ENCODE measurements around the gene NEMF. TPM values are rescaled to one million over a fixed set of nuclear protein-coding genes. Genes with fewer than 3 reads are reported as not detected.

Gene NEMF
- total RNA-seq, 5 donors from 2014 or later (not counting 1 experiment from before 2014, with no cell fraction given), result 73.0 to 106 (median 88.8) TPM

- Histone ChIP-seq H3K4me3 (ENCODE audit: control insufficient read depth in 1 of 2, extremely low read depth in 1 of 2, low read length in 1 of 2) (peak within 1 kb of the TSS; percentile 98 to 99), H3K9me3 (no peaks in the 10 kb centered on the region), H3K4me1 (ENCODE audit: control insufficient read depth in 1 of 2, extremely low read depth in 1 of 2, insufficient read depth in 2 of 2, low read length in 2 of 2) (peaks cover 15 to 25% of the 10 kb centered on the region in 2 experiments), H3K27ac (ENCODE audit: low read length) (peak within 1 kb of the TSS; percentile 98), H3K27me3 (replicated peaks in 1 of 2; ENCODE audit: control insufficient read depth in 2 of 2, extremely low read depth in 1 of 2, insufficient read depth in 2 of 2, low read length in 1 of 2) (no peaks in the 10 kb centered on the region), H3K36me3 (ENCODE audit: control insufficient read depth in 2 of 2, extremely low read depth in 1 of 2, insufficient read depth in 1 of 2, low read length in 1 of 2) (peaks cover 0 to 23% of the 10 kb centered on the region in 2 donors)
- Mint-ChIP-seq H3K4me3 (peak within 1 kb of the TSS; percentile 93 to 98 (median 97)), H3K27ac (peak within 1 kb of the TSS; percentile 99), H3K27me3 (no peaks in the 10 kb centered on the region), H3K4me1 (peaks cover 29 to 52% (median 32%) of the 10 kb centered on the region in 3 donors), H3K36me3 (peaks cover 34% of the 10 kb centered on the region), H3K9me3 (no peaks in the 10 kb centered on the region)
- POLR2A ChIA-PET, result interaction anchor here (0.5 to 1.9 kb wide), 19 partner anchors 24 to 930 kb away, joined by 3 to 15 read pairs (median 4); partner anchors contain the start of gene RPS29 (in 1 of the 2)
- DNase-seq, result peak; percentile 81 to 96 (median 90)
- CTCF ChIA-PET, result interaction anchor here (0.5 to 2.4 kb wide), 17 partner anchors 11 to 223 kb away, joined by 3 to 23 read pairs (median 4); partner anchors contain the start of genes NEMF (in 1 of the 2) and VCPKMT (in 1 of the 2)
- under 1% methylated on average over 64 of the region's 66 CpGs for WGBS (ENCODE audit: insufficient coverage)
- ATAC-seq (replicated peaks in 1 of 4), result peak; percentile 84 to 89 (median 88)
Measured at GRCh38 chr14:49892636-49893308, 40.2 kb upstream of the NEMF start, which contains the start of gene ARF6. Gene ARF6 (plus strand): TSS chr14:49893082. CDS start chr14:49893737, 655 bp downstream.

GRCh38 chr14:49892301-49892635 lies 39.7 kb upstream of the NEMF start:
- 0% methylated on average over 11 of the region's 12 CpGs for WGBS (ENCODE audit: insufficient coverage)
- Histone ChIP-seq H3K36me3 (ENCODE audit: control insufficient read depth in 2 of 2, extremely low read depth in 1 of 2, insufficient read depth in 1 of 2, low read length in 1 of 2) (peaks cover 0 to 23% of the 10 kb centered on the region in 2 donors), H3K4me3 (ENCODE audit: control insufficient read depth in 1 of 2, extremely low read depth in 1 of 2, low read length in 1 of 2) (peak overlapping the region; percentile 98 to 99), H3K9me3 (no peaks in the 10 kb centered on the region), H3K27me3 (replicated peaks in 1 of 2; ENCODE audit: control insufficient read depth in 2 of 2, extremely low read depth in 1 of 2, insufficient read depth in 2 of 2, low read length in 1 of 2) (no peaks in the 10 kb centered on the region), H3K27ac (ENCODE audit: low read length) (peak overlapping the region; percentile 98), H3K4me1 (ENCODE audit: control insufficient read depth in 1 of 2, extremely low read depth in 1 of 2, insufficient read depth in 2 of 2, low read length in 2 of 2) (peaks cover 15 to 20% of the 10 kb centered on the region in 2 experiments)
- ATAC-seq (replicated peaks in 1 of 4) (peak; percentile 34 to 71 (median 40)), DNase-seq (peak in 32 of 35 experiments; percentile 23 to 76 (median 44))
- Mint-ChIP-seq H3K9me3 (no peaks in the 10 kb centered on the region), H3K27me3 (no peaks in the 10 kb centered on the region), H3K36me3 (peaks cover 34% of the 10 kb centered on the region), H3K27ac (peak overlapping the region; percentile 99), H3K4me3 (peak overlapping the region; percentile 93 to 98 (median 97)), H3K4me1 (peaks cover 27 to 47% (median 31%) of the 10 kb centered on the region in 3 donors)
- POLR2A ChIA-PET, result interaction anchor here (0.5 to 1.9 kb wide), 16 partner anchors 24 to 930 kb away, joined by 3 to 15 read pairs (median 4); partner anchors contain the start of gene RPS29 (in 1 of the 2)
- CTCF ChIA-PET, result interaction anchor here (0.5 to 2.4 kb wide), 18 partner anchors 11 to 648 kb away, joined by 3 to 23 read pairs (median 4); partner anchors contain the start of genes NEMF (in 1 of the 2) and VCPKMT (in 1 of the 2)

GRCh38 chr14:49888293-49888692 lies 35.7 kb upstream of the NEMF start:
- Histone ChIP-seq H3K4me3 (ENCODE audit: control insufficient read depth in 1 of 2, extremely low read depth in 1 of 2, low read length in 1 of 2) (no peak overlapping the region), H3K36me3 (ENCODE audit: control insufficient read depth in 2 of 2, extremely low read depth in 1 of 2, insufficient read depth in 1 of 2, low read length in 1 of 2) (no peaks in the 10 kb centered on the region), H3K27me3 (replicated peaks in 1 of 2; ENCODE audit: control insufficient read depth in 2 of 2, extremely low read depth in 1 of 2, insufficient read depth in 2 of 2, low read length in 1 of 2) (no peaks in the 10 kb centered on the region), H3K27ac (ENCODE audit: low read length) (no peak overlapping the region), H3K4me1 (ENCODE audit: control insufficient read depth in 1 of 2, extremely low read depth in 1 of 2, insufficient read depth in 2 of 2, low read length in 2 of 2) (peaks cover 2 to 22% of the 10 kb centered on the region in 2 experiments), H3K9me3 (no peaks in the 10 kb centered on the region)
- ChIA-PET CTCF (interaction anchor here in 1 of 2 donors (1.2 kb wide), 1 partner anchor 9 kb away, joined by 4 read pairs; no protein-coding TSS in a partner anchor), POLR2A (no interaction called here)
- H3K36me3 Mint-ChIP-seq, result no peaks in the 10 kb centered on the region
- peaks cover 11 to 15% (median 15%) of the 10 kb centered on the region in 3 donors for H3K4me1 Mint-ChIP-seq
- H3K27me3 Mint-ChIP-seq, result no peaks in the 10 kb centered on the region
- no CpG with 5 or more reads among the region's 2 CpGs for WGBS (ENCODE audit: insufficient coverage)
- H3K27ac Mint-ChIP-seq, result no peak overlapping the region
- no peak for DNase-seq
- H3K9me3 Mint-ChIP-seq, result no peaks in the 10 kb centered on the region
- H3K4me3 Mint-ChIP-seq, result no peak overlapping the region
- no peak for ATAC-seq (replicated peaks in 1 of 4)

DNA sequence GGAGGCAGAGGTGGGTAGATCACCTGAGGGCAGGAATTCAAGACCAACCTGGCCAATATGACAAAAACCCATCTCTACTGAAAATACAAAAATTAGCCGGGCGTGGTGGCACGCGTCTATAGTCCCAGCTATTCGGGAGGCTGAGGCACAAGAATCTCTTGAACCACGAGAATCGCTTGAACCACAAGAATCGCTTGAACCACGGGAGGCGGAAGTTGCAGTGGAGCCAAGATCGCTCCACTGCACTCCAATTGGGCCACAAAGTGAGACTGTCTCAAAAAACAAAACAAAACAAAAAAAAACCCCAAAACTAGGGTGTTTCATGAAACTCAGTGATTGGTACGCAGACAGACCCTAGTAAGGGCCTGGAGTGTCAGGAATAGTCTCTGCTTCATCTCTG lies 33.9 kb upstream of the NEMF start:
- no peaks in the 10 kb centered on the region for H3K27me3 Mint-ChIP-seq
- 52% methylated on average over 8 of the region's 12 CpGs for WGBS (ENCODE audit: insufficient coverage)
- no peaks in the 10 kb centered on the region for H3K27me3 ChIP-seq (replicated peaks in 1 of 2; ENCODE audit: control insufficient read depth in 2 of 2, extremely low read depth in 1 of 2, insufficient read depth in 2 of 2, low read length in 1 of 2)
- H3K4me1 ChIP-seq (ENCODE audit: control insufficient read depth in 1 of 2, extremely low read depth in 1 of 2, insufficient read depth in 2 of 2, low read length in 2 of 2), result peaks cover 0 to 13% of the 10 kb centered on the region in 2 experiments
- H3K4me1 Mint-ChIP-seq, result peaks cover under 1 to 10% (median 9%) of the 10 kb centered on the region in 3 donors
- ATAC-seq (replicated peaks in 1 of 4), result peak in 2 of 4 experiments; percentile 29 to 48
- H3K9me3 ChIP-seq, result no peaks in the 10 kb centered on the region
- H3K9me3 Mint-ChIP-seq, result no peaks in the 10 kb centered on the region
- peak overlapping the region; percentile 77 to 79 for H3K27ac Mint-ChIP-seq
- H3K27ac ChIP-seq (ENCODE audit: low read length), result peak overlapping the region; percentile 51
- ChIA-PET CTCF (no interaction called here), POLR2A (no interaction called here)
- peak overlapping the region in 1 of 3 donors; percentile 49 for H3K4me3 Mint-ChIP-seq
- H3K36me3 Mint-ChIP-seq, result no peaks in the 10 kb centered on the region
- H3K36me3 ChIP-seq (ENCODE audit: control insufficient read depth in 2 of 2, extremely low read depth in 1 of 2, insufficient read depth in 1 of 2, low read length in 1 of 2), result no peaks in the 10 kb centered on the region
- no peak for DNase-seq
- no peak overlapping the region for H3K4me3 ChIP-seq (ENCODE audit: control insufficient read depth in 1 of 2, extremely low read depth in 1 of 2, low read length in 1 of 2)

DNA sequence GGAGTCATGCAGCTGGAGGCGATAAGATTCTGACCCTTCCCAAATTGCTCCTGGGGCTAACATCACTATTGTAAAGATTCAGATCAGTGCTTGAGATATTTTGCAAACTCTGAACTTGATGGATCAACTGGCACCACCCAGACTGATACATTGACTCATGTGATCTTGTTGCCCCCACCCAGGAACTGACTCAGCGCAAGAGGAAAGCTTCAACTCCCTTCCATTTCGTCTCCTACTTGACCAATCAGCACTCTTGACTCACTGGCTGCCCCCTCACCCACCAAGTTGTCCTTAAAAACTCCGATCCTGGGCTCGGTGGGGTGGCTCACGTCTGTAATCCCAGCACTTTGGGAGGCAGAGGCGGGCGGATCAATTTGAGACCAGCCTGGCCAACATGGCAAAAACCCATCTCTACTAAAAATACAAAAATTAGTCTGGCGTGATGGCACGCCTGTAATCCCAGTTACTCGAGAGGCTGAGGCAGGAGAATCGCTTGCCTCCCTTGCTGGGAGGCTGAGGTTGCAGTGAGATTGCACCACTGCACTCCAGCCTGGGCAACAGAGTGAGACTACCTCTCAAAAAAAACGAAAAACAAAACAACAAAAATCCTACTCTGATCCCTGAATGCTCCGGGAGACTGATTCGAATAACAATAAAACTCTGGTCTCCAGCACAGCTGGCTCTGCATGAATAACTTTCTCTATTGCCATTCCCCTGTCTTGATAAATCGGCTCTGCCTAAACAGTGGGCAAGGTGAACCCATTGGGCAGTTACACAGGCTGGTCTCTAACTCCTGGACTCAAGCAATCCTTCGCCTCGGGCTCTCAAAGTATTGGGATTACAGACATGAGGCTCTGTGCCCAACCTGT lies 30.5 kb upstream of the NEMF start:
- H3K9me3 Mint-ChIP-seq, result no peaks in the 10 kb centered on the region
- Histone ChIP-seq H3K4me3 (ENCODE audit: control insufficient read depth in 1 of 2, extremely low read depth in 1 of 2, low read length in 1 of 2) (no peak overlapping the region), H3K9me3 (no peaks in the 10 kb centered on the region), H3K4me1 (ENCODE audit: control insufficient read depth in 1 of 2, extremely low read depth in 1 of 2, insufficient read depth in 2 of 2, low read length in 2 of 2) (peaks cover 0 to 22% of the 10 kb centered on the region in 2 experiments), H3K36me3 (ENCODE audit: control insufficient read depth in 2 of 2, extremely low read depth in 1 of 2, insufficient read depth in 1 of 2, low read length in 1 of 2) (no peaks in the 10 kb centered on the region), H3K27me3 (replicated peaks in 1 of 2; ENCODE audit: control insufficient read depth in 2 of 2, extremely low read depth in 1 of 2, insufficient read depth in 2 of 2, low read length in 1 of 2) (no peaks in the 10 kb centered on the region), H3K27ac (ENCODE audit: low read length) (no peak overlapping the region)
- CTCF ChIA-PET, result interaction anchor here in 1 of 2 donors (0.6 kb wide), 1 partner anchor 172 kb away, joined by 7 read pairs; no protein-coding TSS in a partner anchor
- H3K36me3 Mint-ChIP-seq, result no peaks in the 10 kb centered on the region
- H3K27ac Mint-ChIP-seq, result no peak overlapping the region
- no peaks in the 10 kb centered on the region for H3K27me3 Mint-ChIP-seq
- no peak overlapping the region for H3K4me3 Mint-ChIP-seq
- H3K4me1 Mint-ChIP-seq, result peaks cover 15 to 25% (median 21%) of the 10 kb centered on the region in 3 donors
- POLR2A ChIA-PET, result no interaction called here
- WGBS (ENCODE audit: insufficient coverage), result 91% methylated on average over 9 of the region's 18 CpGs
- ATAC-seq (replicated peaks in 1 of 4) (no peak), DNase-seq (no peak)

Data from T-cell (primary cell).